Measurements from ENCODE around the gene FCRLB.

DNA sequence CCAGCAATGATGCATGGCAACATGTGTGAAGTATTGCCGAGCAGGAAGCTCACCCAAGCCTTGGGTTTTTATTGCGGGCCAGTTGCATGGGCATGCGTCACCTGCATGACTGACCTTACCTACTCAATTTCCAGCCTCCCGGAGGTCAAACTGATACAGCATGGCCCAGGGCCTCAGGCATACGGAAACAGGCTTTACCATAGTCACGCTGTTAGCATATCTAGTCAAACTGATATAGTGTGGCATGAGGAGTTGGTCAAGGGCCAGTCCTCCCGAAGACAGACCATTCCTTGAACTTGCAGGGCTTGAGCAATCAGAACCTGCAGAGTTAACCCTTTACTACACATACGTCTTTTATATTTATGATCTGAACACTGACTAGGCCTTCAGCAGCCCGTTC is 21.9 kb downstream of the FCRLB start:
- TF ChIP-seq POLR2A (IDR thresholded peaks at IDR 0.05; ENCODE audit: low read length) (no peak), MYC (IDR thresholded peaks at IDR 0.05; ENCODE audit: borderline replicate concordance, low read length) (no peak), RCOR1 (IDR thresholded peaks at IDR 0.05; ENCODE audit: low read depth, low read length) (no peak), CEBPB (IDR thresholded peaks at IDR 0.05) (no peak), JUN (IDR thresholded peaks at IDR 0.05) (no peak), RAD21 (conservative IDR thresholded peaks at IDR 0.05 in 1 of 2, IDR thresholded peaks at IDR 0.05 in 1 of 2) (no peak), EHMT2 (IDR thresholded peaks at IDR 0.05; ENCODE audit: low read depth) (no peak), ZFP36 (IDR thresholded peaks at IDR 0.05; ENCODE audit: borderline replicate concordance, partially characterized antibody) (no peak), BHLHE40 (IDR thresholded peaks at IDR 0.05; ENCODE audit: low read depth, low read length) (no peak), MAFK (IDR thresholded peaks at IDR 0.05; ENCODE audit: partially characterized antibody) (no peak), EP300 (IDR thresholded peaks at IDR 0.05) (no peak)
- TF ChIP-seq, protein P1, sequence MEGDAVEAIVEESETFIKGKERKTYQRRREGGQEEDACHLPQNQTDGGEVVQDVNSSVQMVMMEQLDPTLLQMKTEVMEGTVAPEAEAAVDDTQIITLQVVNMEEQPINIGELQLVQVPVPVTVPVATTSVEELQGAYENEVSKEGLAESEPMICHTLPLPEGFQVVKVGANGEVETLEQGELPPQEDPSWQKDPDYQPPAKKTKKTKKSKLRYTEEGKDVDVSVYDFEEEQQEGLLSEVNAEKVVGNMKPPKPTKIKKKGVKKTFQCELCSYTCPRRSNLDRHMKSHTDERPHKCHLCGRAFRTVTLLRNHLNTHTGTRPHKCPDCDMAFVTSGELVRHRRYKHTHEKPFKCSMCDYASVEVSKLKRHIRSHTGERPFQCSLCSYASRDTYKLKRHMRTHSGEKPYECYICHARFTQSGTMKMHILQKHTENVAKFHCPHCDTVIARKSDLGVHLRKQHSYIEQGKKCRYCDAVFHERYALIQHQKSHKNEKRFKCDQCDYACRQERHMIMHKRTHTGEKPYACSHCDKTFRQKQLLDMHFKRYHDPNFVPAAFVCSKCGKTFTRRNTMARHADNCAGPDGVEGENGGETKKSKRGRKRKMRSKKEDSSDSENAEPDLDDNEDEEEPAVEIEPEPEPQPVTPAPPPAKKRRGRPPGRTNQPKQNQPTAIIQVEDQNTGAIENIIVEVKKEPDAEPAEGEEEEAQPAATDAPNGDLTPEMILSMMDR (IDR thresholded peaks at IDR 0.05) = no peak
- TF ChIP-seq, protein P2, sequence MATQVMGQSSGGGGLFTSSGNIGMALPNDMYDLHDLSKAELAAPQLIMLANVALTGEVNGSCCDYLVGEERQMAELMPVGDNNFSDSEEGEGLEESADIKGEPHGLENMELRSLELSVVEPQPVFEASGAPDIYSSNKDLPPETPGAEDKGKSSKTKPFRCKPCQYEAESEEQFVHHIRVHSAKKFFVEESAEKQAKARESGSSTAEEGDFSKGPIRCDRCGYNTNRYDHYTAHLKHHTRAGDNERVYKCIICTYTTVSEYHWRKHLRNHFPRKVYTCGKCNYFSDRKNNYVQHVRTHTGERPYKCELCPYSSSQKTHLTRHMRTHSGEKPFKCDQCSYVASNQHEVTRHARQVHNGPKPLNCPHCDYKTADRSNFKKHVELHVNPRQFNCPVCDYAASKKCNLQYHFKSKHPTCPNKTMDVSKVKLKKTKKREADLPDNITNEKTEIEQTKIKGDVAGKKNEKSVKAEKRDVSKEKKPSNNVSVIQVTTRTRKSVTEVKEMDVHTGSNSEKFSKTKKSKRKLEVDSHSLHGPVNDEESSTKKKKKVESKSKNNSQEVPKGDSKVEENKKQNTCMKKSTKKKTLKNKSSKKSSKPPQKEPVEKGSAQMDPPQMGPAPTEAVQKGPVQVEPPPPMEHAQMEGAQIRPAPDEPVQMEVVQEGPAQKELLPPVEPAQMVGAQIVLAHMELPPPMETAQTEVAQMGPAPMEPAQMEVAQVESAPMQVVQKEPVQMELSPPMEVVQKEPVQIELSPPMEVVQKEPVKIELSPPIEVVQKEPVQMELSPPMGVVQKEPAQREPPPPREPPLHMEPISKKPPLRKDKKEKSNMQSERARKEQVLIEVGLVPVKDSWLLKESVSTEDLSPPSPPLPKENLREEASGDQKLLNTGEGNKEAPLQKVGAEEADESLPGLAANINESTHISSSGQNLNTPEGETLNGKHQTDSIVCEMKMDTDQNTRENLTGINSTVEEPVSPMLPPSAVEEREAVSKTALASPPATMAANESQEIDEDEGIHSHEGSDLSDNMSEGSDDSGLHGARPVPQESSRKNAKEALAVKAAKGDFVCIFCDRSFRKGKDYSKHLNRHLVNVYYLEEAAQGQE (IDR thresholded peaks at IDR 0.05) = no peak

Data from A549 (cell line).